ENCODE measurements around the gene SPOP. TPM values are rescaled to one million over a fixed set of nuclear protein-coding genes. Genes with fewer than 3 reads are reported as not detected.

The SPOP gene
- total and polyA plus RNA-seq, 2 experiments from 2014 or later = 51.2 to 65.7 TPM

GRCh38 chr17:49698005-49698404, 20.1 kb upstream of the SPOP start:
- TF ChIP-seq EZH2 (IDR thresholded peaks at IDR 0.05; ENCODE audit: borderline replicate concordance) (no peak), CTCF (IDR thresholded peaks at IDR 0.05; ENCODE audit: poor library complexity) (no peak), EZH2phosphoT487 (IDR thresholded peaks at IDR 0.05; ENCODE audit: low read depth, severe bottlenecking, unreplicated experiment) (no peak)

DNA sequence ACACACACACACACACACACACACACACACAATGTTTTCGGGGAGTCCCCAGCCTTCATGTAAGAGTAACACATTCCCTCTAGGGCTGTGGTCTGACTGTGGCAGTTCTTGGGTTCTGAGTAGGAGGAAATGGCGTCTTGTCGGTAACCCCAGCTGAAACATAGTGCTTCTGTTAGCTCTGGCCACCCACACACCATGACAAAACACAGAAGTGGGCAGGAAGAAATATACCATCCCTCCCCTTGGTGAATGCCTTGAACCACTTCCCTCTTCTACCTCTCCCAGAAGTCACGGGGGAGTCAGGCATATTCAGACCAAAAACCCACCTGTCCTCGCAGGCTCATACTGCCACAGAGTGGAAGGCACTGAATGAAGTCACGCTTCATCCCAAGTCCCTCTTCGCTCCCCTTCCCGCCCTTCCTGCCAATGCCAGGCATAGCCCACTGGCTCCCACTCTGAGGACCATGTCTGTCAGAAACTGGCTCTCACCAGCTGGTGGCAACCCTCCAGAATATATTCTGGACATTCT, 18.4 kb upstream of the SPOP start:
- Histone ChIP-seq H2AFZ (no peak overlapping the region), H3K27ac (no peak overlapping the region)

More at GRCh38 chr17:49698005-49698404, 20.1 kb upstream of the SPOP start:
- no peak overlapping the region for H3K4me3 ChIP-seq
- no peaks in the 10 kb centered on the region for H3K4me1 ChIP-seq (ENCODE audit: insufficient read depth)
- H3K9me2 ChIP-seq (replicated peaks; ENCODE audit: insufficient read depth) = no peaks in the 10 kb centered on the region
- no peaks in the 10 kb centered on the region for H4K20me1 ChIP-seq (ENCODE audit: insufficient read depth, poor library complexity, severe bottlenecking)
- H3K9me3 ChIP-seq (ENCODE audit: low read depth) = no peaks in the 10 kb centered on the region
- no peak overlapping the region for H3K4me2 ChIP-seq
- no peaks in the 10 kb centered on the region for H3K79me2 ChIP-seq
- no peak overlapping the region for H3K27ac ChIP-seq
- 59% methylated on average over 6 of the region's 6 CpGs for WGBS (ENCODE audit: low lambda C conversion rate, missing lambda C conversion rate)
- no peaks in the 10 kb centered on the region for H3K27me3 ChIP-seq
- H3K36me3 ChIP-seq (replicated peaks; ENCODE audit: insufficient read depth, low read depth) = no peaks in the 10 kb centered on the region
- H2AFZ ChIP-seq = no peak overlapping the region
- DNase-seq (ENCODE audit: low spot score) = no peak

DNA sequence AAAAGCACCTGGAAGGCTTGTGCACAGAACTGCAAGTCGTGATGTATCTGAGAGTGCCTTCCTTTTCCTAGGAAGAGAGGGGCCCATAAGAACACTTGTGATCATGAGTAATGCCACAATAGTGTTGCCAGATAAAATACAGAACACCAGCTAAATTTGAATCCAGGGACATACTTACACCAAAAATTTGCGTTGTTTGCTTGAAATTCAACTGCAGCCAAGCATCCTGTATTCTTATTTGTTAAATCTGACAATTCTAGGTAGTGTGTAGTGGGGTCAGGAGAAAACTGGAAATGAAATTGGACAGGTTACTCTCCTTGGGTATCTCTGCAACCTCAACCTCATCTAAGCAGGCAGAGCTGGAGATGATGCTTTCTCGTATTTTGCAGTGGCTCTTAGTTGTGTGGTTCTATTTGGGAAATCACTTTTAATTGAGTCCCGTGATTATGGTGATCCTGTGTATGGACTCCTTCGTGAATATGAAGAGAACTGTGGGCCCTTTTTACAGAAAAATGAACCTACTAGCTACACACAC, 17.9 kb upstream of the SPOP start:
- no peaks in the 10 kb centered on the region for H3K4me1 ChIP-seq (ENCODE audit: insufficient read depth)
- H3K9me2 ChIP-seq (replicated peaks; ENCODE audit: insufficient read depth) = no peaks in the 10 kb centered on the region
- H4K20me1 ChIP-seq (ENCODE audit: insufficient read depth, poor library complexity, severe bottlenecking) = no peaks in the 10 kb centered on the region
- no peaks in the 10 kb centered on the region for H3K9me3 ChIP-seq (ENCODE audit: low read depth)
- H3K79me2 ChIP-seq = no peaks in the 10 kb centered on the region
- H3K36me3 ChIP-seq (replicated peaks; ENCODE audit: insufficient read depth, low read depth) = no peaks in the 10 kb centered on the region
- DNase-seq (ENCODE audit: low spot score) = no peak
- no peak for TF ChIP-seq EZH2 (IDR thresholded peaks at IDR 0.05; ENCODE audit: borderline replicate concordance)
- TF ChIP-seq EZH2phosphoT487 (IDR thresholded peaks at IDR 0.05; ENCODE audit: low read depth, severe bottlenecking, unreplicated experiment) = no peak
- no peak for TF ChIP-seq CTCF (IDR thresholded peaks at IDR 0.05; ENCODE audit: poor library complexity)
- no peak overlapping the region for H3K4me2 ChIP-seq
- no peak overlapping the region for H3K27ac ChIP-seq
- H3K4me3 ChIP-seq = no peak overlapping the region
- H2AFZ ChIP-seq = no peak overlapping the region
- H3K27me3 ChIP-seq = peaks cover 5% of the 10 kb centered on the region
- 54% methylated on average over 5 of the region's 5 CpGs for WGBS (ENCODE audit: low lambda C conversion rate, missing lambda C conversion rate)

More for the DNA sequence above, 18.4 kb upstream of the SPOP start:
- WGBS (ENCODE audit: low lambda C conversion rate, missing lambda C conversion rate) = 82% methylated on average over 8 of the region's 8 CpGs
- H3K9me2 ChIP-seq (replicated peaks; ENCODE audit: insufficient read depth) = no peaks in the 10 kb centered on the region
- no peaks in the 10 kb centered on the region for H3K9me3 ChIP-seq (ENCODE audit: low read depth)
- peaks cover 5% of the 10 kb centered on the region for H3K27me3 ChIP-seq
- no peaks in the 10 kb centered on the region for H3K4me1 ChIP-seq (ENCODE audit: insufficient read depth)
- H3K4me2 ChIP-seq = no peak overlapping the region
- no peaks in the 10 kb centered on the region for H4K20me1 ChIP-seq (ENCODE audit: insufficient read depth, poor library complexity, severe bottlenecking)
- no peaks in the 10 kb centered on the region for H3K79me2 ChIP-seq
- DNase-seq (ENCODE audit: low spot score) = no peak
- TF ChIP-seq EZH2phosphoT487 (IDR thresholded peaks at IDR 0.05; ENCODE audit: low read depth, severe bottlenecking, unreplicated experiment) = no peak
- no peak for TF ChIP-seq EZH2 (IDR thresholded peaks at IDR 0.05; ENCODE audit: borderline replicate concordance)
- no peak for TF ChIP-seq CTCF (IDR thresholded peaks at IDR 0.05; ENCODE audit: poor library complexity)
- no peaks in the 10 kb centered on the region for H3K36me3 ChIP-seq (replicated peaks; ENCODE audit: insufficient read depth, low read depth)
- H3K4me3 ChIP-seq = no peak overlapping the region
